OCI-LY7 (cell line): ENCODE data around the gene ITLN1. TPM values are rescaled to one million over a fixed set of nuclear protein-coding genes. Genes with fewer than 3 reads are reported as not detected.

ENCODE experiments used
- BruUV-seq: library from RNA; stranded (reverse); fragments of 400-500 nt; replicated peaks from 2 replicates; lab custom pipeline; 2021; lab: Mats Ljungman, UMichigan
- CTCF ChIA-PET: fragments of 300-600 bp; sonication (Branson Sonifier 250); formaldehyde crosslinking; loops from one replicate; lab custom pipeline; 2022; ENCODE audit warnings: antibody characterized with exemption; ENCODE audit not compliant: unreplicated experiment; lab: Charles Lee
- POLR2A ChIA-PET: fragments of 300-600 bp; sonication (Branson Sonifier 250); formaldehyde crosslinking; loops from one replicate; lab custom pipeline; 2022; ENCODE audit warnings: antibody characterized with exemption; lab: Charles Lee
- DNase-seq: peaks from one replicate; pipeline ENCODE4 v3.0.0-alpha.2; 2015; ENCODE audit warnings: low spot score
- H2AFZ ChIP-seq: fragments of 200-600 bp; sonication (generic), shearing (Covaris generic); 2 replicates; pipeline ENCODE4 v1.6.1; 2014; ENCODE audit warnings: mild to moderate bottlenecking, antibody characterized with exemption, low read length, moderate library complexity
- H3K27ac ChIP-seq: fragments of 200-600 bp; sonication (generic); 2 replicates; pipeline ENCODE4 v1.5.1; 2014; ENCODE audit warnings: mixed run types, low read depth, mild to moderate bottlenecking, moderate library complexity, low read length, inconsistent platforms; ENCODE audit not compliant: poor library complexity, severe bottlenecking
- H3K36me3 ChIP-seq: fragments of 200-600 bp; sonication (generic); 2 replicates; pipeline ENCODE4 v1.6.1; 2014; ENCODE audit warnings: mild to moderate bottlenecking, antibody characterized with exemption, low read length, moderate library complexity, mixed read lengths; ENCODE audit not compliant: insufficient read depth
- H3K4me1 ChIP-seq: fragments of 200-600 bp; sonication (generic); 2 replicates; pipeline ENCODE4 v1.5.1; 2014; ENCODE audit warnings: mild to moderate bottlenecking, low read length; ENCODE audit not compliant: insufficient read depth, poor library complexity, severe bottlenecking
- H3K4me2 ChIP-seq: fragments of 200-600 bp; sonication (generic); 2 replicates; pipeline ENCODE4 v1.6.1; 2014; ENCODE audit warnings: mild to moderate bottlenecking, low read length
- H3K4me3 ChIP-seq: fragments of 200-600 bp; sonication (generic); 2 replicates; pipeline ENCODE4 v1.5.1; 2014; ENCODE audit warnings: mild to moderate bottlenecking, low read depth, low read length; ENCODE audit not compliant: poor library complexity, severe bottlenecking
- H3K79me2 ChIP-seq: fragments of 200-600 bp; sonication (generic); 2 replicates; pipeline ENCODE4 v1.6.1; 2016; ENCODE audit warnings: low read depth, mild to moderate bottlenecking, low read length, moderate library complexity, mixed read lengths; ENCODE audit not compliant: insufficient read depth
- H3K9me2 ChIP-seq: fragments of 200-600 bp; sonication (generic); 2 replicates; pipeline ENCODE4 v1.6.1; 2016; ENCODE audit warnings: mild to moderate bottlenecking, low read length, mixed read lengths; ENCODE audit not compliant: insufficient read depth
- H3K9me3 ChIP-seq: fragments of 200-600 bp; sonication (generic); 2 replicates; pipeline ENCODE4 v1.6.1; 2014; ENCODE audit warnings: mild to moderate bottlenecking, mixed run types, low read length, mixed read lengths
- H4K20me1 ChIP-seq: fragments of 200-600 bp; sonication (generic); 2 replicates; pipeline ENCODE4 v1.6.1; 2014; ENCODE audit warnings: mild to moderate bottlenecking, antibody characterized with exemption, low read length, moderate library complexity, mixed read lengths; ENCODE audit not compliant: insufficient read depth
- EZH2phosphoT487 ChIP-seq: fragments of 200-600 bp; sonication (generic); IDR thresholded peaks from 2 replicates; pipeline ENCODE4 v1.6.1; 2018; ENCODE audit warnings: low read depth, borderline replicate concordance, mild to moderate bottlenecking, mixed run types, antibody characterized with exemption, low read length, moderate library complexity, mixed read lengths
- intact Hi-C: fragments of 100-400 bp; cut with micrococcal nuclease; formaldehyde crosslinking; loops from one replicate; pipeline ENCODE4 v1.10.0; 2022; ENCODE audit not compliant: unreplicated experiment
- total RNA-seq, 2 experiments: library from RNA; depleted of rRNA in 1 of 2; stranded (reverse); fragments of >200 nt in 1 of 2; shearing (Covaris generic) in 1 of 2; gene quantifications; 2 replicates each; pipeline ENCODE4 v1.2.3, GENCODE V29; 2014 to 2022
- TF ChIP-seq, protein P1 (sequence below): fragments of 200-600 bp; sonication (generic); conservative IDR thresholded peaks from 2 replicates; pipeline ENCODE4 v1.5.1; 2014; ENCODE audit warnings: mild to moderate bottlenecking, antibody characterized with exemption, low read length, moderate library complexity, mixed read lengths

ITLN1 gene
- total RNA-seq, 2 experiments from 2014 or later, result not detected

DNA sequence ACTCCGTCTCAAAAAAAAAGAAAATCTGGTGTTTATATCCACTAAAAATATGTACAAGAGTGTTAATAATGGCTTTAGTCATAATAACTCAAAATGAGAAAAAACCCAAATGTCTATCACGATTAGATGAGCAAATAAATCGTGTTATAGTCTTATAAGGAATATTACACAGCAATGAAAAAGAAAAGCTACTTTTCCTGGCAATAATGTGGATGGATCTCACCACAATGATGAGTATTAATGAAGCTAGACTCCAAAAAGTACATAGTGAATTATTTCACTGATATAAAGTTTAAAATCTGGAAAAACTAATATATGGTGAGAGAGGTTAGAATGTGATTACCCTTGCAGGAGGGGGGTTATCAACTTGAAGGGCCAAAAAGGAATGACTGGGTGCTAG is 32.0 kb downstream of the ITLN1 start:
- no TSS peak for BruUV-seq
- Histone ChIP-seq H3K4me2 (no peak overlapping the region), H3K9me3 (no peaks in the 10 kb centered on the region), H3K4me3 (no peak overlapping the region), H3K79me2 (no peaks in the 10 kb centered on the region), H3K4me1 (no peaks in the 10 kb centered on the region), H2AFZ (no peak overlapping the region), H3K36me3 (no peaks in the 10 kb centered on the region), H4K20me1 (no peaks in the 10 kb centered on the region), H3K27ac (no peak overlapping the region), H3K9me2 (no peaks in the 10 kb centered on the region)
- CTCF ChIA-PET, result no interaction called here
- POLR2A ChIA-PET, result interaction anchor here (0.6 kb wide), 1 partner anchor 202 kb away, joined by 4 read pairs; no protein-coding TSS in a partner anchor
- intact Hi-C loops, result no loop called here
- no peak for DNase-seq
- no peak for TF ChIP-seq EZH2phosphoT487
- TF ChIP-seq, protein P1, sequence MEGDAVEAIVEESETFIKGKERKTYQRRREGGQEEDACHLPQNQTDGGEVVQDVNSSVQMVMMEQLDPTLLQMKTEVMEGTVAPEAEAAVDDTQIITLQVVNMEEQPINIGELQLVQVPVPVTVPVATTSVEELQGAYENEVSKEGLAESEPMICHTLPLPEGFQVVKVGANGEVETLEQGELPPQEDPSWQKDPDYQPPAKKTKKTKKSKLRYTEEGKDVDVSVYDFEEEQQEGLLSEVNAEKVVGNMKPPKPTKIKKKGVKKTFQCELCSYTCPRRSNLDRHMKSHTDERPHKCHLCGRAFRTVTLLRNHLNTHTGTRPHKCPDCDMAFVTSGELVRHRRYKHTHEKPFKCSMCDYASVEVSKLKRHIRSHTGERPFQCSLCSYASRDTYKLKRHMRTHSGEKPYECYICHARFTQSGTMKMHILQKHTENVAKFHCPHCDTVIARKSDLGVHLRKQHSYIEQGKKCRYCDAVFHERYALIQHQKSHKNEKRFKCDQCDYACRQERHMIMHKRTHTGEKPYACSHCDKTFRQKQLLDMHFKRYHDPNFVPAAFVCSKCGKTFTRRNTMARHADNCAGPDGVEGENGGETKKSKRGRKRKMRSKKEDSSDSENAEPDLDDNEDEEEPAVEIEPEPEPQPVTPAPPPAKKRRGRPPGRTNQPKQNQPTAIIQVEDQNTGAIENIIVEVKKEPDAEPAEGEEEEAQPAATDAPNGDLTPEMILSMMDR, result no peak

DNA sequence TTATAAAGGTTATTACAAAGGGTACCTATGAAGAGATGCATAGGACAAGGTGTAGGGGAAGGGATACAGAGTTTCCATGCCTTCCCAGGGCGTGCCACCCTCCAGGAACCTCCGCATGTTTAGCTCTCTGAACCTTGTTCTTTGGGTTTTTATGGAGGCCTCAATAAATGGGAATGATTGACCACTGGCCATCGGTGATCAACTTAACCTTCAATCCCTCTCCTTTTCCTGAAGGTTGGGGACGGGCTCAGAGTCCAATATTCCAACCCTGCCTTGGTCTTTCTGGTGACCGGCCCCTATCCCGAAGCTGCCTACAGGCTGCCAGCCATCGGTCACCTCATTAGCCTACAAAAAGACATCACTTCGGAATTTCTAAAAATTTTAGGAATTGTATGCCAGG is 34.0 kb downstream of the ITLN1 start:
- no peak for TF ChIP-seq EZH2phosphoT487
- TF ChIP-seq, protein P1, result no peak
- H3K4me1 ChIP-seq, result no peaks in the 10 kb centered on the region
- POLR2A ChIA-PET, result no interaction called here
- no peaks in the 10 kb centered on the region for H3K9me3 ChIP-seq
- intact Hi-C loops, result no loop called here
- CTCF ChIA-PET, result no interaction called here
- DNase-seq, result no peak
- BruUV-seq, result no TSS peak
- no peaks in the 10 kb centered on the region for H3K36me3 ChIP-seq
- H3K4me3 ChIP-seq, result no peak overlapping the region
- H3K4me2 ChIP-seq, result no peak overlapping the region
- no peaks in the 10 kb centered on the region for H4K20me1 ChIP-seq
- H2AFZ ChIP-seq, result no peak overlapping the region
- H3K79me2 ChIP-seq, result no peaks in the 10 kb centered on the region
- H3K27ac ChIP-seq, result no peak overlapping the region
- H3K9me2 ChIP-seq, result no peaks in the 10 kb centered on the region

DNA sequence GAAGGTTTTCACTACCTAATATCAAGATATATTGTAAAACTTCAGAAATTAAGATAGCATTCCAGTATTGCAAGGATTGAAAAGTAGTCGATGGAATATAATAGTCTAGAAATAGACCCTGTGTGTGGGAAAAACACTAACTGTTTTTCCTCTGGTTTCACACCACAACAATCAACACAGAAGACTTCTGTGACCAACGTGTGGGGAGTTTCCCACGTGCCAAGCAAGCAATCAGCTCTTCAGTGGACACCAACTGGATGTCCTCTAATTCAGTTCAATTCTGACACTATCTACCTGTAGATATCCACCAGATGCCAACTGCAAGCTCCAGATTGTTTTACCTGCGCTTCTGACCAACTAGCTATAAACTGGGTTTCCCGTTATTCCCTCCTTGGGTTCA is 34.4 kb downstream of the ITLN1 start:
- H3K4me2 ChIP-seq, result no peak overlapping the region
- no peak overlapping the region for H3K27ac ChIP-seq
- ChIA-PET CTCF (no interaction called here), POLR2A (no interaction called here)
- no peak overlapping the region for H3K4me3 ChIP-seq
- no peak for TF ChIP-seq EZH2phosphoT487
- TF ChIP-seq, protein P1, result no peak
- no TSS peak for BruUV-seq
- DNase-seq, result no peak
- H2AFZ ChIP-seq, result no peak overlapping the region
- no peaks in the 10 kb centered on the region for H3K36me3 ChIP-seq
- intact Hi-C loops, result no loop called here
- no peaks in the 10 kb centered on the region for H3K4me1 ChIP-seq
- no peaks in the 10 kb centered on the region for H3K9me2 ChIP-seq
- H3K9me3 ChIP-seq, result no peaks in the 10 kb centered on the region
- no peaks in the 10 kb centered on the region for H3K79me2 ChIP-seq
- H4K20me1 ChIP-seq, result no peaks in the 10 kb centered on the region
